Activated T-cell treated with anti-CD3 and anti-CD28 coated beads for 4 hours (primary cell): ENCODE data around the gene KIF21B.
"Not testable (repeated sequence)": the region's sequence is repeated elsewhere in the genome, so short reads cannot be mapped to it uniquely, and the experiment has no call there.

ENCODE experiments used
- DNase-seq: peaks from one replicate; pipeline ENCODE4 v3.0.0-alpha.2; 2020

Gene KIF21B

DNA sequence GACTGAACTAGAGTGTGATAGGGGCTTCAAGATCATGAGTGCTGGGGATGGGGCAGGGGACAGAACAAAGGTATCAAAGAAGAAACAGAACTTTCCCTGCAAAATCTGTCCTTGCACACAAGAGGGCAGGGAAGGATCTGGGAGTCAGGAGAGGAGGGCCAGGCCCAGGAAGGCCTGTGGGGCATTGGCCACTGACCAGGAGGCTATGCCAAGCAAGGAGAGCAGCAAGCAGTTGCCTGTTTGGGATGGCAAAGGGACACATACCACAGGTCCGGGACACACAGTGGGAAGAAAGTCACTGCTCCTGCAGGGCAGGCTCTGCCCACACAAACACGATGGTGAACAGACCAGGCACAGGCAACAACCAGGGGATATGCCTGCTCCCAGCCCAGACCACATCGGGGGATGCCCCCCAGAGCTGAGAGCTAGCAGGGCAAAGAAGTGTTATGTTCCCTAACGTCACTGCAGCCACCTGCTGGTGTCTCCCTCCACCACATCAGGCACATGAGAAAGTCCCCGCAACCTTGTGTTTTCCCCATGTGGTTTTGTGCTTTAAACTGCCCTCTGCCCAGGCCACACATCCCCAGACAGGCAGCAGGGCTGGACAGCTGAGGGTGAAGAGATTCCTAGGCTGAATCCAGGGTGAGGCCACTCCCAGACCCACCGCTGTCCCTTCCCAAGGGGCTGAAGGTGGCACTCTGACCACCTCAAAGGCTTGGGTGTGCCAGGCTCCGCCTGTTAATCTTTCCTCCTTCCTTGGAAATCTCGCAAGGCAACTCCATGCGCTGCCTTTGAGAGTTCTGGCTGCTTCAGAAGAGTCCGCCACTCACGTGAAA lies 53.6 kb downstream of the KIF21B start:
- no peak for DNase-seq

DNA sequence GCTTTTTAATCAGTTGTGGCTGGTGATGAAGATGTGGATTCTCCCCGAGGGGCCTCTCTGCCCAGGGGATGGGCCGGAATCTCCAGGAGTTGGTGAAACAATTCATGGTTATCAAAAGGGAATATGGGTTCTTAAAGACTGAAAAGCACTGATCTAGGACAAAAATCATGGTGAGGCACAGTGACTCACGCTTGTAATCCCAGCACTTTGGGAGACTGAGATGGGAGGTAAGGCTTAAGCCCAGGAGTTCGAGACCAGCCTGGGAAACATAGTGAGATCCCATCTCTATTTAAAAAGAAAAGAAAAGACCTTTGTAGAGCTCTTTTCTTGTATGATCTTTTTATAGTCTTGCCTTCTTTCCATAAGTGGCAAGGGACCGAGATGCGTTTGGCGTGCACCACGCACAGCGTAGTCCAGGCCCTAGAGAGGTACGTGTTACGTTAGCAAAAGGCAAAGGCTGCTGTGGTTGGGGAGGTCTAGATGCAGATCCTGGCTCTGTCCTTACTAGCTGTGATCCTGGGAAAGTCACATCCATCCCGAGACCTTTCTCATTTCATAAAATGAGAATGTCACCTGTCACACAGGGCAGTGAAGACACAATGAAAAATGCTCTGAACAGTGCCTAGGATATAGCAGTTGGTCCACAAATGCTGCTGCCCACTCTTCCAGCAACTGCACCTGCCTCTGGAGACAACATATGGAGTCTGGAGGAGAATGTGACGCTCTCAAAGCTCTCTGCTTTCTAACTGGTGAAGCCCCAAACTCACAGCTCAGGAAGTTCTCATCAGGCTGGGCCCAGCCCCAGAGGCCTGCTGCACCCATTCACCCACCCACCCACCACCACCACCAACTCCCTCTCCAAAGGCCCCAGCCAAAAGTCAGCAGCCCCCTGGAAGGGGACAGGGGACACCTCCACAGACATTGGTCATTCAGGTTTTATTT lies 54.8 kb downstream of the KIF21B start:
- no peak for DNase-seq

DNA sequence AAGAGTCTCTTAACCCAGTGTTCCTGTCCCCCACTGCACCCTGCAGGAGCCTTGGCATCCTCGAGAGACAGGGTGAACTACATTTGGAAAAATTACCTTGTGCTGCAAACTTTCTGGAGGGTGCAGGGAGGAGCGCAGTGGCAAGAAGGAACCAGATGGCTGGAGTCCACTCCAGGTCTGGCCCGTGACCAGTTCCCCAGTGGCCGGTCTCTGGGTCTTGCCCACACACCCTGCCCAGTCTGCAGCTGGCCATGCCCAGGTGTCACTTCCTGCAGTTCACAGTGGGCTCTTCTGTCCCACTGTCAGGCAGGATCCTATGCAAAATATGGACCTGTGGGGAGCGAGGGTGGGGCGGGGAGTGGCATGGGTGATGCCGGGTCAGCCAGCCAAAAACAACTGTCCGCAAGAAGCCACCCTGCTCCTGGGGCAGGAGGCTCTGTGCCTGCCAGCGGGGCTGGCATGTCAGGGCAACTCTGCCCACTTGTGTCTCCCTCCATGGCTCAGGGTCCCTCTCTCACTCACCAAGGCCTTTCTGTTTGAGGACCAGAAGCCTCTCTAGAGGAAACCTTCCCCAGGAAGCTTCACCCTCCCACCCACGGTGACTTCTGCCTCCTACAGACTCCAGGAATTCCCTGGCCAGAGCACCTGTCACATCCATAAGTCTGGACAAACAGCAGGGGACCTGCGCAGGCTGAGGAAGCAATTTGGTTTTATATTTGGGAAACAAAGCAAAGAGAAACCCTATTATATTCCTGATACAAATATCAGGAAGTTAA lies 55.6 kb downstream of the KIF21B start:
- DNase-seq: no peak

DNA sequence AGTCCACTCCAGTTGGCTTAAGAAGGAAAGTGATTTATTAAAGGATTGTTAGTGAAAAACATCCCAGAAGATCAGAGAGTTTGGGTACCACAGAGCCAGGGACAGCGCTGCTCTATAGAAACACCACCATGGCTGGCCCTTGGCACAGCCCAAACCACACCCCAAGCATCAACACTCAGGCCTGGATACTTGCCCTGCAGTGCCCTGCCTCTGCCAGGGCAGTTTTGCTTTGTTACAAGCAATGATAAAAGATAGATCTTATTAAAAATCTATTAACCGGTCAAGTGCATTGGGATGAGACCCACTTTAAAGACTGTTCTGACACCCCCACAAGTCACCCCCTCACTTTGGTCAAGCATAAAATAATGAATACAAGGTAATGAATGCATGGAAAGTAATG lies 56.6 kb downstream of the KIF21B start:
- no peak for DNase-seq

DNA sequence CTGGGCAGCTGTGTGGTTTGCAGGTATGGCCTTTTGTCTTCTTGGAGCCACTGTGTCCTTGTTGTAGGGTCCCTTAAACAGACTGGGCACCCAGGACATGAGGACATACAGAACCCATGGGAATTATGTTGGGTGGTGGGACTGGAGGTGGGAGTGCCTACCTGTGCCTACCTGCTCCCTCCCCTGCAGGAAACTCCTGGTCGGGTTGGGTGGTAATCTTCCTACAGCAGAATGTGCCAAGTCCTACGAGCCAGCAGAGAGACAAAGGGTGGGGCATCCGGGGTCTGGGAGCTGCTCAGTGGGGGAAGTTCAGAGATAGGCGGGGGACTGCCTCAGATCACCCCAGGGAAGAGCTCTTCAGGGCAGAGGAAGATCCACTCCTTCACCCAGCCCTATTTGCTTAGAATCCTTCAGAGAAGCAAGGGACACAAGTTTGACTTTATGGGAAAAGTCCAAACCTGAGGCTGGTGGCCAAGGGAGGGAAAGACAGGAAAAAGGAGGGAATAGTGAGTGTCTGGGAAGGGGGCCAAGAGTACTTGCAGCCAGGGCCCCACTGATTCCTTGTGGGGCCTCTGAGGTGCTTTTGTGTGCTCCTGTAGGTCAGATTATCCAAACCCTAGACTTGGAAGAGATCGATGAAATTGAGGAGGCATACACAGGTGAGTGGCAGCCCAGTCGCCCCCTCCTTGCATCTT lies 58.3 kb downstream of the KIF21B start:
- no peak for DNase-seq

DNA sequence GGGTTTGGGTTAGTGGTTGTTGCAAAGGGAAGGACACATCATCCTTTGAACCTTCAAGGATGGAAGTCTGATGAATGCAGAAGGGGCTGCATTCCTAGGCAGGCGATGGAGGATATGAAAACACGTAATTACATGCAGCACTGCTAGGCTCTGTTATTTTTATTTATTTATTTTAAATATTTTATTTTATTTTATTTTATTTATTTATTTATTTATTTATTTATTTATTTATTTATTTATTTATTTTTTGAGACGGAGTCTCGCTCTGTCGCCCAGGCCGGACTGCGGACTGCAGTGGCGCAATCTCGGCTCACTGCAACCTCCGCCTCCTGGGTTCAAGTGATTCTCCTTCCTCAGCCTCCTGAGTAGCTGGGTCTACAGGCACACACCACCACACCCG lies 59.6 kb downstream of the KIF21B start:
- DNase-seq: not testable (repeated sequence)

DNA sequence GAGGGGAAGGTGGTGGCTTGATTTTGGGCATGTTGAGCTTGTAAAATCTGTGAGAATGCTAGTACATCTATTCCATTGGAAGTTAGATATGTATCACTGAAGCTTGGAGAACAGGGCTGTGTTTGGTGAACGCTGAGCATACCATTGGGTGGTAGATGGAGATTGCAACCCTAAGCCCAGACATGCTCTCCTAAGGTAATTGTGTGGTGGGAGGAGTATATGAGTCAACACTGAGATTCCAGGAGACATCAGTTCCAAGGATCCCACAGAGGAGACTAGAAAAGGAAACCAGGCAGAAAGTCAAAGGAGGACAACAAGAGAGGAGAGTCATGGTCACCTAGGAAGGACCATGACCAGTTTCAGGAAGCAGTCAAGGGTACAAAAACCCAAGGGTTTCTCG lies 60.4 kb downstream of the KIF21B start:
- no peak for DNase-seq

DNA sequence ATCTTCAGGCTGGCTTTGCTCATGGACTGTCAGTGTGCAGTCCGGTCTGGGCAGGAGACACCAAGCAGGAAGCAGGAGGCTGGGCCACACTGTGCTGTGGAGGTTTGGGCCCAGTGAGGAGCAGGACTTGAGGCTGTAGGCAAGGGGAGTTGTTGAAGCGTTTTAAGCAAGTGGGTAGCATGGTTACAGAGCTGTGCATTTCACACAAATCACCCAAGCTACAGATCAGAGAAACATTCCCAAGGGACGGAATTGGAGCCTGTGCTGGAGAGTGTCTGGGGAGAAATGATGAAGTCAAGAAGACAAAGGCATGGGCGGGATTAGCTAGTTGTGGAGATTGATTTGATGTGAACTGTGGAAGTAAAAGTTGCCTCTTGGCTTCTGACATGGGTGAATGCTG lies 60.9 kb downstream of the KIF21B start:
- DNase-seq: no peak

DNA sequence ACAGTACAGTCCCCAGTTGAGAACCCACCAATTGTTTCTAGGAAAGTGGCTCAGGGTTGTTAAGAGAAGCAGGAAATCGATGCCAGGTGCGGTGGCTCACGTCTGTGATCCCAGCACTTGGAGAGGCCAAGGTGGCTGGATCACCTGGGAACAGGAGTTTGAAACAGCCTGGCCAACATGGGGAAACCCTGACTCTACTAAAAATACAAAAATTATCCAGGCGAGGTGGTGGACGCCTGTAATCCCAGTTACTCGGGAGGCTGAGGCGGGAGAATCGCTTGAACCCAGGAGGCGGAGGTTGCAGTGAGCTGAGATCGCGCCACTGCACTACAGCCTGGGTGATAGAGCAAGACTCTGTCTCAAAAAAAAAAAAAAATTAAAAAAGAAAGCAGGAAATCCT lies 61.4 kb downstream of the KIF21B start:
- DNase-seq: not testable (repeated sequence)

DNA sequence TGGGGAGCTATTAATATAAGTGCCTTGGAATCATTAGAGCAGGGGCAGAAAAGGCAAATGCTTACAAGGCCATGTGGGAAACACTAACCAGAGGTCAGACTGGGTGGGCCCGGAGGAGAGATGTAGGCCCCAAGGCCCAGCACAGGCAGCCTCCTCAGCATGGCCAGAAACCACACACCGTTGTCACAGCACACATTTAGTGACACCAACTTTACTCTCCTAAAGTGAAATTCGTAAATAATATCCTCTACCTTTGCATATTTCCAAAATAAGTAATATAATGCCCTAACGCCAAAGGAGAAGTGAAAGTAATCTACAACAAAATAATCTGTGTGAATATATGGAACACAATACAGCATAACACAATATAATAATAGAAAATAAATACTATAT lies 62.6 kb downstream of the KIF21B start:
- no peak for DNase-seq

DNA sequence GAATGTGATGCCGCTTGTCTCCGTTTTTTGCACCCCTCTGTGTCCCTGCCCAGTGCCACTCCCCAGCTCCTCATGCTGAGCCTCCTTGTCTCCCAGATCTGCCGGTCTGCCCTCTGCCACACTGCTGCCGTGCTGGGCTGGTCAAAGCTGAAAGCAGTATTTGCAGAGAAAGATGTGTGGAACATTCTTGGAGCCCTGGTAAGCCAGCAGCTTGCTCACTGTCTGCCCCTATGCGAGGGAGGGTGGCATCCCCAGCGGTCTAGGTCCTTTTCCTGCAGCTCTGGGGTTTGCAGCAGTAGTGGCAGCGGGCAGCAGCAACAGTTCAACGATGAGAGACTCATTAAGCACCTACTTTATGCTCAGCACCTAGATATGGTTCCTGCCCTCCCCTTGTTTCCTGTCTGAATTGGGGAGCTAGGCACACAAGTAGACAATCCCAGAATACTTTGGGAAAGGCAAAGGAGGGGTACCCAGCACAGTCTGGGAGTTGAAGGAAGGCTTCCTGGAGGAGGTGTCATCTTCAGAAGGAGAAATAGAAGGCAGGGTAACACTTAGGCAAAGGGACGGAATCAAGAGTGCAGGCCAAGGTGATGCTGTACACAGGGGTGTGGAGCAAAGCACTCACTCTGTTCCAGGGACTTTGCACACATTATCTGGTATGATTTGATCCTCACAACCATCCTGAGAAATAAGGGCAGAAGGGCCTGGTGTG lies 63.1 kb downstream of the KIF21B start:
- no peak for DNase-seq

DNA sequence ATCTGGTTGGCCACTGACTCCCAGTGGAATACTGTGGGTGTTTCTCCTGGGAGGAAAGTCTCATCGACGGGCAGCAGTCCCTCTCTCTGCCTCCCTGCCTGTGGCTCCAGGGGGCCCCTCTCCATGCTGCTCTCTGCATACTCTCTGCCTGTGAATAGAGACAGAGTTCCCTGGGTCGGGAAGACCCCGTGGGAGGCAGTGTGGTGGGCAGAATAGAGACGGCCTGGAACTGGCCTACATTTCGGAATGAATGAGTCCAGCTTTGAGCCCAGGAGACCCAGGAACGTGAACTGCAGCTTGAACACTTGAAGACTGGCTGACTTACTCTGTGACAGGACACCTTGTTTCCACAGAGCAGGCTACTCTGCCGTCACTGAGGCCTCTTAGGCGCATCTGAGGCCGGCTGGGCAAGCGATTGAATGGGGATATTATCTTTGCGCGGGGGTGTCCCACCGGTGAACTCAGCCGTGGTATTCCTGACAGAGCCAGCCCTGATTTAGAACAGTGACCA lies 64.0 kb downstream of the KIF21B start:
- DNase-seq: no peak

DNA sequence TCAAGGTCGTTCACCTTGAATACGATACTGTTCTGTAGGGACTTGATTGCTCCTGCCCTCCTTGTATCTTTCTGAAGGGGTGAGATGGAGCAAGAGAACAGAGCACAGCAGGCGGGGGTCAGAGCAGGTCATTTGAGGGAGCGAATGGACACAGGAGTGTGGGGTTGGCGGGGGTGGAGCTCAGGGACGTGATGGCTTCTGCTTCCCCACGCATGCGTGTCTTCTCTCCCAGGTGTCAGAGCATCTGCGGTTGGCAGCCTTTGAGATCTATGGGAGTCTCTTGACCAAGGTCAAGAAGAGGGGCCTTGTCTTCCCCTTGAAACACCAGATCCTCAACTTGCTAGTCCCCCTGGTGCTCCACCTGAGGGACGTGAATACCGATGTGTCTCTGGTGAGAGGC lies 64.9 kb downstream of the KIF21B start:
- DNase-seq: no peak

DNA sequence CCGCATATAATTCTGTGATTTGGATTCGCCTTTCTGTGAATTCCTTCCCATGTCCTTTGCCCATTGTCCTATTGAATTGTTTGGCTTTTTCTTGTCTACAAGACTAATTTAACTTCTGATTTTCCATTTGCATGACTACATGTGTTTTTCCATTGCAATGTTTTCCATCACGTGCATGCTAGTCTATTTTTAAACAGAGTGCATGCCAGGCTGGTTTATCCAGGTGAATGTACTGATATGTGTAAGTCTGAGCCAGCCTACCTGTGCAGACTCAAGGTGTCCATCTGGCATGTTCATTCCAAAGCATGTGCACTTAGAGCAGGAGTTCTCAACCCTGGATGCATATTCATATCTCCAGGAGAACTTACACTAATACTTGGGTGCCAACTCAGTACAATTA lies 69.1 kb downstream of the KIF21B start:
- no peak for DNase-seq

DNA sequence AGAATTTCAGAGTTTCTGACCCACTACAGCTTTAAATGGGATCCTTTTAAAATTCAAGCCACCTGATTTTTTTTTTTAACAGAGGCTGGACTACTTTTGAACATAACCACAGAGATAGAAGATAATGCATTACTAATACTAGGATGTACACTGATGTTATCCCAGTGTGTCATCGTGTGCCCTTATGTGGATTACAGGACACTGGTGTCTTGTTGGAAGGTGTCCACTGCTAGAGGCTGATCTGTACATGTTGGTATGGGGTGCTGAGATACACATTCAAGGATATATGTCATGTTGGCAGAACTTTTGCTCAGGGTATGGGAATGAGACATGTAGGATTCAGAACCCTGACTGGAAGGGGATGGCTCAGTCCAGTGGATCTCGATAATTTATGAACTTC lies 72.5 kb downstream of the KIF21B start:
- DNase-seq: no peak

DNA sequence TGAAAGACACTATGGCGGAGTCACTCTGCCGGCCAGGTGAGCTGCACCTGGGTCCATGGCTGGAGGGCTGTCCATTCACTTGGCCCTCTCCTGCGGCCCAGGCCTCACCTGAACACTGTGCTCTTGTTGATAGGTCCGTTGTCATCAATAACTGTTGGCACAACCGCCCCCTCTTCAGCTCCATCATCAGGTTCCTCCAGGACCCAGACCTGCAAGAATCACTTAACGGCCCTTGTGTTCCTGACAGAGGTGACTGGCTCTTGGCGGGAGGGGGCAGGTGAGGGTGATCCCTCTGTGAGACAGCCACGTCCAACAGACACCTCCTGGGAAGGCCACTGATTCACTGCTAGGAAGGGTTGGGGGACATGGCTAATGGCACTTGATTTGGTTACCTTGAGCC lies 73.9 kb downstream of the KIF21B start:
- DNase-seq: no peak

DNA sequence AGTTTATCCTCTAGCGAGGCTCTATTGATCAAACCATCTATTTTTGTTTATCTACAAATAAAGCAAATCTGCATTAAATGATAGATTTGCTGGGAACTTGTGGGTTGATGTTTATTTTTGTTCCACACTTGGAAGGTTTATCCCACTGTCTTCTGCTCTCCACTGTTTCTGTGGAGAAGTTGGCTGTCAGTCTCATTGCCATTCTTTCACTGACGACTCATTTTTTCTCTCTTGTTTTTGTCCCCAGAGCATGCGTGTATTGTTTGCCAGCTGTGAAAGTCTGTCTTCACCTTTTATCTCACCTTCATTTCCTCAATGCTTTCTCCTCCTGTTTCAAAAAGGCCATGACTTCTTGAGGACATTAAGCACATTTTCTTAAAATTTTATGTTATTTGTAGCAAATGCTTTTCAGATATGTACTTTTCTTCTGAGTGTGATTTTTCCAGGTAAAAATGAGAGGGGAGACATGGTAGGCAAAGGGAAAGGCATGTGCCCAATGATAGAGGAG lies 76.4 kb downstream of the KIF21B start:
- DNase-seq: no peak

DNA sequence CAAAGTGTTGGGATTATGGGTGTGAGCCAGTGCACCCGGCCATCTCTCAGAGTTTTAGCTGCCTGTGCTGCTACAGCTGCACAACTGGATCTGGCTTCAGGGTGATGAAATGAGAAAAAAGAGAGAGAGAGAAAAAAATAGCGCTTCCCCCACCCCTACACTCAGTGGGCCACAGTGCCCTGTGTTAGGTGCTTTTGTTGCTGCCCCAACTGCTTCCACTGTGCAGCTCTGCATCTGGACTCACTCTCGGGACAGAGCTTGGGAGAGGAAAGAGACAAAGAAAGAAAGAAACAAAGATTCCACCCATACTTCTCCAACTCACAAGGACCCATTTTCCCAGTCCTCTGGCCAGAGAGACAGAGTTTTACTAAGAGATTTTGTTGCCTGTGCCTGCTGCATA lies 78.4 kb downstream of the KIF21B start:
- DNase-seq: no peak

DNA sequence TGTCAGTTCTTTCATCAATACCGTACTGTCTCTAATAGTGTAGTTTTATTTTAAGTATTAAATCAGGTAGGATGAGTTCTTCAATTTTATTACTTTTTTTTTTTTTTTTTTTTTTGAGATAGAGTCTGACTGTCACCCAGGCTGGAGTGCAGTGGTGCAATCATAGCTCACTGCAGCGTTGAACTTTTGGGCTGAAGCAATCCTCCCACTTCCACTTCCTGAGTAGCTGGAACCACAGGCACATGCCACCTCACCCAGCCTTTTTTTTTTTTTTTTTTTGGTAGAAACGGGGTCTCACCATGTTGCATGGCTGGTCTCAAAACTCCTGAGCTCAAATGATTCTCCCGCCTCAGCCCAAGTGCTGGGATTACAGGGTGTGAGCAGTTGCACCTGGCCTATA lies 84.6 kb downstream of the KIF21B start:
- no peak for DNase-seq

DNA sequence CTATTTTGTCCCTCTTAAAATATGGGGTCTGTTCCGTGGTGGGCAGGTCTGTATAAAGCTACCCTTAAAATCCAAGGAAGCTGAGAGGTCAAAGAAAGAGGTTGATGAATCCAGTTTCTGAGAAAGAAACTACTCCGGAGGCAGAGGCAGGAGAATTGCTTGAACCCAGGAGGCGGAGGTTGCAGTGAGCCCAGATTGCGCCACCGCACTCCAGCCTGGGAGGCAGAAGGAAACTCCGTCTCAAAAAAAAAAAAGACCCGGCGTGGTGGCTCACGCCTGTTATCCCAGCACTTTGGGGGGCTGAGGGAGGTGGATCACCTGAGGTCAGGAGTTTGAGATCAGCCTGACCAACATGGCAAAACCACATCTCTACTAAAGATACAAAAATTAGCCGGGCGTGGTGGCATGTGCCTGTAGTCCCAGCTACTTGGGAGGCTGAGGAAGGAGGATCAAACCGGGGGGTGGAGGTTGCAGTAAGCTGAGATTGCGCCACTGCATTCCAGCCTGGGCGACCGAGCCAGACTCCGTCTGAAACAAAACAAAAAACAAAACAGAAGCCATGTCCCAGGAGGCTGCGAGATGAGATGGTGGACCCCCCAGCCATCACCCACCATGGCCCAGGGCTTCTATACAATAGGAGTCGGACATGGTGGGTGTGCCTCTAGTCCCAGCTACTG lies 88.1 kb downstream of the KIF21B start:
- DNase-seq: not testable (repeated sequence)

DNA sequence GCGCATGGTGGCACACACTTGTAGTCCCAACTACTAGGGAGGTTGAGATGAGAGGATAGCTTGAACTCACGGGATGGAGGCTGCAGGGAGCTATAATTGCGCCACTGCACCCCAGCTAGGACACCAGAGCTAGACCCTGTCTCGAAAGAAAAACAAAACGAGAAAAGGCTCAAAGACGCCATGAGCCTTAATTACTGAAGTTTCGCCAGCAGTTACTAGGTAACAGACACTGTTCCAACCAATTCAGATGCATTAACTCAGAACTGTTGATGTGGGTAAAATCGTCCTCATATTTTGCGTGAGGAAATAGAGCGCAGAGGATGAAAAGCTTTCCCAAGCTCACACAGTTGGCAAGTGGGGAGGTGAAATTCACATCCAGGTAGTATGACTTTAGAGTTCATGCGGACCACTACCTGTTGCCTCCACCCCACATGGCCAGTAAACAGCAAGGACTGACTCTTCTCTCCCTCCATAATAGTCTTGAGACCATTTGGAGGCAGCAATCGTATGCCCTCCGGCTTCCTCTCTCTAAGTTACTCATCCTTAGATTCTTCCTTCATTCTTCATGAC lies 88.8 kb downstream of the KIF21B start:
- no peak for DNase-seq
